ENCODE measurements around the gene GPRC6A.

Gene GPRC6A

DNA sequence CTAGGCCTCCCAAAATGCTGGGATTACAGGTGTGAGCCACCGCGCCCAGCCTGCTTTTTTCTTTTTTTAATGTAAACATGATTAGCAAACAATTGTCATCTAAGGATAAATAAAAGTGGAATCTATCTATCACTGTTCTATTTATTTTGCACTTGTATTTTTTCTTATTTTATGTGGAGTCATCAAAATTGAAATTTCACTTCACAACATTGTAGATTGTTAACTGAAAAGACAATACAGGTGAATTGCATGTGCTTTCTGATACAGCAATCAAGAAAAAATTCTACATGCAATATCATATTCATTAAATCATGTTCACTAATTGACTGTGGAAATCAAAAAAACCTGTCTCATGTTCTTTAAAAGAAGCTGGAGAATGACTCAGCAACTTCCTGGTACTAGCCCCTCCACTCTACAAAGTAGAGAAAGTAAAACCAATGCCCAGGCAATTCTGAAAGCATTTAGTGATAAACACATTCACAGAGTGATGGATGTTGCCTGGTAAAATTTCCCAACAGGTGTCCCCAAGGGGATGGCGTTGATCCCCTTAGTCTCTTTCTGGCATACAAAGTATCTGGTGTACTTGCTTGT is 37.5 kb upstream of the GPRC6A start:
- no peak overlapping the region for H3K4me3 ChIP-seq (ENCODE audit: control insufficient read depth, low read depth, low read length)
- TF ChIP-seq, protein P1, sequence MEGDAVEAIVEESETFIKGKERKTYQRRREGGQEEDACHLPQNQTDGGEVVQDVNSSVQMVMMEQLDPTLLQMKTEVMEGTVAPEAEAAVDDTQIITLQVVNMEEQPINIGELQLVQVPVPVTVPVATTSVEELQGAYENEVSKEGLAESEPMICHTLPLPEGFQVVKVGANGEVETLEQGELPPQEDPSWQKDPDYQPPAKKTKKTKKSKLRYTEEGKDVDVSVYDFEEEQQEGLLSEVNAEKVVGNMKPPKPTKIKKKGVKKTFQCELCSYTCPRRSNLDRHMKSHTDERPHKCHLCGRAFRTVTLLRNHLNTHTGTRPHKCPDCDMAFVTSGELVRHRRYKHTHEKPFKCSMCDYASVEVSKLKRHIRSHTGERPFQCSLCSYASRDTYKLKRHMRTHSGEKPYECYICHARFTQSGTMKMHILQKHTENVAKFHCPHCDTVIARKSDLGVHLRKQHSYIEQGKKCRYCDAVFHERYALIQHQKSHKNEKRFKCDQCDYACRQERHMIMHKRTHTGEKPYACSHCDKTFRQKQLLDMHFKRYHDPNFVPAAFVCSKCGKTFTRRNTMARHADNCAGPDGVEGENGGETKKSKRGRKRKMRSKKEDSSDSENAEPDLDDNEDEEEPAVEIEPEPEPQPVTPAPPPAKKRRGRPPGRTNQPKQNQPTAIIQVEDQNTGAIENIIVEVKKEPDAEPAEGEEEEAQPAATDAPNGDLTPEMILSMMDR (IDR thresholded peaks at IDR 0.05; ENCODE audit: control insufficient read depth, insufficient read depth, low read depth, low read length, missing control alignments): no peak
- DNase-seq (ENCODE audit: low read depth): no peak

DNA sequence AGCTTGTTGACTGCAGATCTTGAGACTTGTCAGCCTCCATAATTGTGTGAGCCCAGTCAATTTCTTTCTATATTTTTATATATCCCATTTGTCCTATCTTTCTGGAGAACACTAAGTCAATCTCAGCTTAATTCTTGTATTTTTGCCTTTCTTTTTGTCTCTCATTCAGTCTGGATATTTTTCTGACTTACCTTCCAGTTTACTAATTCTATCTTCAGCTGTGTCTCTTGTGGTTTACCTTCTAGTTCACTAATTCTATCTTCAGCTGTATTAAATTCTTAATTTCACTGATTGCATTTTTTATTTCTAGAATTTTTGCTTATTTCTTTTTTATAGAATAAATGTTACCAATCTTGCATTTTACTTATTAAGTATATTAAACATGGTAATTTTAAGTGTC is 30.4 kb upstream of the GPRC6A start:
- no peak overlapping the region for H3K4me3 ChIP-seq (ENCODE audit: control insufficient read depth, low read depth, low read length)
- TF ChIP-seq, protein P1 (IDR thresholded peaks at IDR 0.05; ENCODE audit: control insufficient read depth, insufficient read depth, low read depth, low read length, missing control alignments): no peak

DNA sequence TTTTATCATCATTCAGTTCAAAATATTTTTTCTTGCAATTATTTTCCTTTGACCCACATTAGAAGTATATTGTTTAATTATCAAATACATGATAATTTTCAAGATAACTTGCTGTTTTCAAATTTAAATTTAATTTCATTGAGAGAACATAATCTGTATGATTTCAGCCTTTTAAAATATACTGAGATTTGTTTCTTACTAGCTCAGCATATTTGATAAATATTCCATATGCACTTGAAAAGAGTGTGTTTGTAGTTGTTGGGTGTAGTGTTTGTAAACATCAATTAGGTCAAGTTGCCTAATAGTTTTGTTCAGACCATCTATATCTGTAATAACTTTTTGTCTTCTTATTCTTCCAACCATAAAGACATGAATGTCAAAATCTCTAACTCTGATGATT is 29.2 kb upstream of the GPRC6A start:
- TF ChIP-seq, protein P1 (IDR thresholded peaks at IDR 0.05; ENCODE audit: control insufficient read depth, insufficient read depth, low read depth, low read length, missing control alignments): no peak
- DNase-seq (ENCODE audit: low read depth): no peak
- no peak overlapping the region for H3K4me3 ChIP-seq (ENCODE audit: control insufficient read depth, low read depth, low read length)

More for the DNA sequence above, 30.4 kb upstream of the GPRC6A start:
- DNase-seq (ENCODE audit: low read depth): no peak

DNA sequence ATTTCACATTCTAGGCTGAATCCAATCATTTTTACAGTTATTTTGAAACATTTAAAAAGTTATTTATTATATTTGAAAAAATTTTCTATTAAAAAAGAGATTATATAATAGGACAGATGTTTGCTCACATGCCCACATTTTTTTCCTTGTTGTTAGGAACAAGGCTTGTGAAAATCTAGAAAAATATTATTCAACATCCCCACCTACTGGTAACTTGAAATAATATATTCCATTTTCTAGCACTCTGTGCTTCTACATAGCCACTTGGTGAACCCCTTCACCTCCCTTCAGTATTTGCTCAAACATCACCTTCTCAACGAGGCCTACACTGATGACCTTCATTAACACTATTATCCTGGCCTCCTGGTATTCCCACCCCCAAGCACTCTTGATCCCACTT is 18.3 kb upstream of the GPRC6A start:
- DNase-seq (ENCODE audit: low read depth): peak; percentile 8
- TF ChIP-seq, protein P1 (IDR thresholded peaks at IDR 0.05; ENCODE audit: control insufficient read depth, insufficient read depth, low read depth, low read length, missing control alignments): peak; percentile 17
- H3K4me3 ChIP-seq (ENCODE audit: control insufficient read depth, low read depth, low read length): no peak overlapping the region

DNA sequence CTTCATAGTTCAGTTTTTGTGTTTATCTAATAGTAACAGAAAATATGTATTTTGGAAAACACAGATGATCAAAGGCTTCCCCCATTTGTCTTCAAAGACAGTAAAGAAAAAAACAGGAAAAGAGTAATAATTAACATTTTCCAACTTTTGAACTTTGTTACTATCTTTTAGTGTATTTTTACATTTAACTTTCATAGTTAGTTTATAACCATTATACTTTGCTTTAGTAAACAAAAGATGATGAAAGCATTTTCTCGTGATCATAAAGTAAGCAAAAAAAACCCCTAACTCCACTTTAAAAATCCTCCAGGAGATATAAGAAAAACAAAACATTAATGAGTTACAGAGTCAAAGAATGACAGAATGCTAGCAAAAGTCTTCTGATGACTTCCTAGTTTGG is 13.6 kb upstream of the GPRC6A start:
- TF ChIP-seq, protein P1 (IDR thresholded peaks at IDR 0.05; ENCODE audit: control insufficient read depth, insufficient read depth, low read depth, low read length, missing control alignments): no peak

DNA sequence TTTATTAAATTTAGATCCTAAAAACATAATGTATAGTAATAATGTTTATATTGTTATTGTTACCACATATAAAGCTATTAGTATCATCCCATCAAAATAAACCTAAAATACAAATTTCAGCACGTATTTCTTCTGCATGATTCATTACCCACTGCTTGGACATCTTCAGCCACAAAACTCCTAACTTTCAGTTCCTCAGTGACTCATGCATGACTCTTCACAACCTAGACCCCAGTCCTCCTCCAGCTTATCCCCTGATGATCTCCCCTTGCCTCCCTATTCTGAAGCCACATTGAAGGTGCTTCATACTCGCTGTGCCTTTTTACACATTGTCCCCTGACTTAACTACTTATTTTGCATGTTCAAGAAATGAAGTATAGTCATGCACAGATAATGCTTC is 11.2 kb upstream of the GPRC6A start:
- no peak overlapping the region for H3K4me3 ChIP-seq (ENCODE audit: control insufficient read depth, low read depth, low read length)
- TF ChIP-seq, protein P1 (IDR thresholded peaks at IDR 0.05; ENCODE audit: control insufficient read depth, insufficient read depth, low read depth, low read length, missing control alignments): no peak
- DNase-seq (ENCODE audit: low read depth): no peak

More for the DNA sequence above, 13.6 kb upstream of the GPRC6A start:
- no peak overlapping the region for H3K4me3 ChIP-seq (ENCODE audit: control insufficient read depth, low read depth, low read length)
- no peak for DNase-seq (ENCODE audit: low read depth)

Measured in AG09309 (cell line).